Neuronal stem cell (in vitro differentiated cells): Measurements from ENCODE around the gene FAM131B.

Source experiments
- DNase-seq: peaks from one replicate; pipeline ENCODE4 v3.0.0-alpha.2; 2013; ENCODE audit warnings: low spot score
- H2AFZ ChIP-seq: one replicate; pipeline ENCODE4 v1.6.1; 2013; ENCODE audit warnings: mild to moderate bottlenecking, low read length, inconsistent platforms
- H2AK5ac ChIP-seq: 2 replicates; pipeline ENCODE4 v1.6.1; 2013; ENCODE audit warnings: low read depth, mild to moderate bottlenecking, inconsistent platforms, low read length, moderate library complexity, mixed read lengths
- H2BK120ac ChIP-seq: 2 replicates; pipeline ENCODE4 v1.6.1; 2013; ENCODE audit warnings: low read depth, mild to moderate bottlenecking, inconsistent platforms, low read length, moderate library complexity, mixed read lengths
- H2BK12ac ChIP-seq: one replicate; pipeline ENCODE4 v1.6.1; 2013; ENCODE audit warnings: low read length, inconsistent platforms
- H2BK15ac ChIP-seq: 2 replicates; pipeline ENCODE4 v1.6.1; 2013; ENCODE audit warnings: mild to moderate bottlenecking, low read length, inconsistent platforms, mixed read lengths
- H2BK5ac ChIP-seq: one replicate; pipeline ENCODE4 v1.6.1; 2013; ENCODE audit warnings: inconsistent platforms, mild to moderate bottlenecking, low read length, moderate library complexity
- H3K14ac ChIP-seq: one replicate; pipeline ENCODE4 v1.6.1; 2013; ENCODE audit warnings: low read length, inconsistent platforms
- H3K18ac ChIP-seq: 2 replicates; pipeline ENCODE4 v1.6.1; 2013; ENCODE audit warnings: low read length, inconsistent platforms
- H3K23ac ChIP-seq: 2 replicates; pipeline ENCODE4 v1.6.1; 2013; ENCODE audit warnings: low read depth, mild to moderate bottlenecking, mixed read lengths, low read length, inconsistent platforms; ENCODE audit not compliant: poor library complexity
- H3K27ac ChIP-seq: replicated peaks from 3 replicates; pipeline ENCODE4 v1.5.1; 2013; ENCODE audit warnings: low read length, inconsistent platforms
- H3K27me3 ChIP-seq, 3 experiments: 2 replicates each; pipeline ENCODE4 v1.6.1; 2013; ENCODE audit warnings: low read length in 3 of 3, mild to moderate bottlenecking in 2 of 3, inconsistent platforms in 1 of 3, low read depth in 1 of 3, mixed read lengths in 1 of 3, moderate library complexity in 1 of 3; ENCODE audit not compliant: control insufficient read depth in 3 of 3, insufficient read depth in 3 of 3
- H3K36me3 ChIP-seq, 2 donors: replicated peaks in 1 of 2; 2 replicates each; pipeline ENCODE4 v1.6.1; 2013; ENCODE audit warnings: low read length in 2 of 2; ENCODE audit not compliant: control insufficient read depth in 2 of 2, insufficient read depth in 2 of 2
- H3K4ac ChIP-seq: 2 replicates; pipeline ENCODE4 v1.6.1; 2013; ENCODE audit warnings: inconsistent platforms, mild to moderate bottlenecking, low read length, moderate library complexity
- H3K4me1 ChIP-seq, 2 donors: 1 replicate in 1 of 2; 2 replicates in 1 of 2; pipeline ENCODE4 v1.6.1; 2013; ENCODE audit warnings: low read length in 2 of 2, low read depth in 1 of 2; ENCODE audit not compliant: control insufficient read depth in 2 of 2, insufficient read depth in 1 of 2
- H3K4me2 ChIP-seq: one replicate; pipeline ENCODE4 v1.6.1; 2013; ENCODE audit warnings: mild to moderate bottlenecking, low read length, inconsistent platforms; ENCODE audit not compliant: insufficient read depth, poor library complexity, severe bottlenecking
- H3K4me3 ChIP-seq, 2 donors: 2 replicates each; pipeline ENCODE4 v1.5.1; 2013; ENCODE audit warnings: low read length in 2 of 2, mild to moderate bottlenecking in 2 of 2, inconsistent platforms in 1 of 2, moderate library complexity in 1 of 2
- H3K79me1 ChIP-seq: one replicate; pipeline ENCODE4 v1.6.1; 2013; ENCODE audit warnings: low read depth, mild to moderate bottlenecking, inconsistent platforms, low read length, moderate library complexity
- H3K9ac ChIP-seq: one replicate; pipeline ENCODE4 v1.6.1; 2013; ENCODE audit warnings: mild to moderate bottlenecking, low read depth, low read length, inconsistent platforms; ENCODE audit not compliant: poor library complexity
- H3K9me3 ChIP-seq, 2 donors: replicated peaks in 1 of 2; 2 replicates each; pipeline versions ENCODE3 to v1.6.1; 2013; ENCODE audit warnings: low read length in 2 of 2, mild to moderate bottlenecking in 2 of 2, inconsistent platforms in 1 of 2, low read depth in 1 of 2, mixed read lengths in 1 of 2, moderate library complexity in 1 of 2; ENCODE audit not compliant: control insufficient read depth in 2 of 2, insufficient read depth in 1 of 2
- H4K8ac ChIP-seq: one replicate; pipeline ENCODE4 v1.6.1; 2013; ENCODE audit warnings: low read depth, mild to moderate bottlenecking, inconsistent platforms, low read length, moderate library complexity
- H4K91ac ChIP-seq: one replicate; pipeline ENCODE4 v1.6.1; 2013; ENCODE audit warnings: low read length, low read depth, mild to moderate bottlenecking, inconsistent platforms; ENCODE audit not compliant: poor library complexity
- WGBS, 2 donors: extraction: QIAGEN DNeasy Blood & Tissue Kit; methylation state at CpG; one replicate each; pipeline ENCODE4 v1.1.7; 2013; ENCODE audit warnings: missing lambda C conversion rate in 2 of 2, mixed read lengths in 1 of 2; ENCODE audit not compliant: insufficient read length in 2 of 2, insufficient replicate concordance in 1 of 2; ENCODE audit errors: extremely low coverage in 2 of 2; 5-methylcytosine and 5-hydroxymethylcytosine counted together

FAM131B gene

DNA sequence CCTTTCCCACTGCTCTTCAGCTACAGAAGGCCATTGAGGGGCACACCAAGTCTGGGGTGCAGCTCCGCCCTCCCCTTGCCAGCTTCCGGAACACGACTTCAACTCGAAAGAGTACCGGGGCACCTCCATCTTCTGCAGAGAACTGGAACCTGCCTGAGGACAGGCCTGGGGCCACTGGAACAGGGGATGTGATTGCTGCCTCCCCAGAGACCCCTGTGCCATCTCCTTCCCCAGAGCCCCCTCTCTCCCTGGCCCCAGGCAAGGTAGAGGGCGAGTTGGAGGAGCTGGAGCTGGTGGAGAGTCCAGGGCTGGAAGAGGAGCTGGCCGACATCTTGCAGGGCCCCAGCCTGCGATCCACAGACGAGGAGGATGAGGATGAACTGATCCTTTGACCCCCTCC is 10.9 kb downstream of the FAM131B start:
- Histone ChIP-seq H4K8ac (no peak overlapping the region), H3K27me3 (peaks cover 0 to 18% (median 0%) of the 10 kb centered on the region in 3 experiments), H3K23ac (no peak overlapping the region), H2BK12ac (no peak overlapping the region), H2BK15ac (no peak overlapping the region), H3K18ac (peak overlapping the region; percentile 69), H2AK5ac (peak overlapping the region; percentile 14), H3K9me3 (no peaks in the 10 kb centered on the region), H3K36me3 (peaks cover 16 to 18% of the 10 kb centered on the region in 2 donors), H3K14ac (no peak overlapping the region), H4K91ac (no peak overlapping the region), H2BK5ac (no peak overlapping the region), H3K4me2 (no peak overlapping the region), H3K4me1 (peaks cover 19 to 24% of the 10 kb centered on the region in 2 donors), H2BK120ac (no peak overlapping the region), H2AFZ (no peak overlapping the region), H3K4me3 (no peak overlapping the region), H3K4ac (no peak overlapping the region), H3K9ac (no peak overlapping the region), H3K27ac (no peak overlapping the region), H3K79me1 (peaks cover 2% of the 10 kb centered on the region)
- no peak for DNase-seq
- WGBS, 2 donors, result no CpG with 5 or more reads among the region's 9 CpGs

GRCh38 chr7:143351060-143351459 is 11.5 kb downstream of the FAM131B start:
- Histone ChIP-seq H3K14ac (no peak overlapping the region), H3K79me1 (peaks cover 2% of the 10 kb centered on the region), H2BK15ac (no peak overlapping the region), H3K36me3 (peaks cover 11 to 14% of the 10 kb centered on the region in 2 donors), H3K27me3 (peaks cover 0 to 22% (median 0%) of the 10 kb centered on the region in 3 experiments), H2BK5ac (no peak overlapping the region), H2BK12ac (no peak overlapping the region), H3K9ac (no peak overlapping the region), H3K4me2 (no peak overlapping the region), H3K4me1 (peaks cover 19 to 24% of the 10 kb centered on the region in 2 donors), H3K18ac (no peak overlapping the region), H3K9me3 (no peaks in the 10 kb centered on the region), H2AK5ac (no peak overlapping the region), H4K8ac (no peak overlapping the region), H2AFZ (no peak overlapping the region), H3K23ac (no peak overlapping the region), H4K91ac (no peak overlapping the region), H3K4me3 (no peak overlapping the region), H3K27ac (no peak overlapping the region), H2BK120ac (no peak overlapping the region), H3K4ac (no peak overlapping the region)
- no CpG with 5 or more reads among the region's 5 CpGs for WGBS, 2 donors
- DNase-seq, result no peak

- Histone ChIP-seq H3K4ac (no peak overlapping the region), H2BK12ac (no peak overlapping the region), H3K36me3 (no peaks in the 10 kb centered on the region), H2BK15ac (no peak overlapping the region), H3K79me1 (no peaks in the 10 kb centered on the region), H2AK5ac (no peak overlapping the region), H3K4me2 (no peak overlapping the region), H3K27ac (no peak overlapping the region), H2BK120ac (no peak overlapping the region), H4K91ac (no peak overlapping the region), H4K8ac (no peak overlapping the region), H3K4me1 (peaks cover 14 to 18% of the 10 kb centered on the region in 2 donors), H3K23ac (no peak overlapping the region), H3K18ac (no peak overlapping the region), H3K14ac (no peak overlapping the region), H3K4me3 (no peak overlapping the region), H3K9ac (no peak overlapping the region), H3K9me3 (no peaks in the 10 kb centered on the region), H3K27me3 (peaks cover 0 to 35% (median 0%) of the 10 kb centered on the region in 3 experiments), H2BK5ac (no peak overlapping the region), H2AFZ (no peak overlapping the region)
- DNase-seq, result no peak
- no CpG with 5 or more reads among the region's 5 CpGs for WGBS, 2 donors
Observed at GRCh38 chr7:143347950-143348349, 14.6 kb downstream of the FAM131B start.

- Histone ChIP-seq H3K4me3 (no peak overlapping the region), H3K79me1 (no peaks in the 10 kb centered on the region), H3K4ac (no peak overlapping the region), H4K91ac (no peak overlapping the region), H3K18ac (no peak overlapping the region), H3K9ac (no peak overlapping the region), H4K8ac (no peak overlapping the region), H3K4me2 (no peak overlapping the region), H3K27ac (no peak overlapping the region), H2BK5ac (no peak overlapping the region), H3K27me3 (peaks cover 0 to 35% (median 0%) of the 10 kb centered on the region in 3 experiments), H3K4me1 (peaks cover 1% of the 10 kb centered on the region in 2 donors), H2AFZ (no peak overlapping the region), H3K36me3 (no peaks in the 10 kb centered on the region), H3K9me3 (no peaks in the 10 kb centered on the region), H3K14ac (no peak overlapping the region), H2BK15ac (no peak overlapping the region), H2BK12ac (no peak overlapping the region), H2BK120ac (no peak overlapping the region), H2AK5ac (no peak overlapping the region), H3K23ac (no peak overlapping the region)
- WGBS, 2 donors, result no CpG with 5 or more reads among the region's 4 CpGs
- no peak for DNase-seq
Observed at GRCh38 chr7:143346018-143346417, 16.5 kb downstream of the FAM131B start.
